Colonic mucosa (tissue), 4 donors: ENCODE data around the gene CNOT2. TPM values are rescaled to one million over a fixed set of nuclear protein-coding genes. Genes with fewer than 3 reads are reported as not detected.

Experiments used
- DNase-seq: peaks from one replicate; pipeline ENCODE4 v3.0.0-alpha.2; 2020
- H3K27ac ChIP-seq: fragments of 200-600 bp; one replicate; pipeline ENCODE4 v1.8.0; 2021
- H3K27me3 ChIP-seq: fragments of 200-600 bp; one replicate; pipeline ENCODE4 v1.8.0; 2021
- H3K36me3 ChIP-seq: fragments of 200-600 bp; one replicate; pipeline ENCODE4 v1.8.0; 2021
- H3K4me1 ChIP-seq: fragments of 200-600 bp; one replicate; pipeline ENCODE4 v1.8.0; 2021; ENCODE audit warnings: mild to moderate bottlenecking
- H3K4me3 ChIP-seq: fragments of 200-600 bp; one replicate; pipeline ENCODE4 v1.8.0; 2021
- H3K9ac ChIP-seq, 2 donors: one replicate each; pipeline ENCODE4 v1.7.0; 2013; ENCODE audit warnings: control low read depth in 2 of 2, low read depth in 2 of 2, low read length in 2 of 2
- H3K9me3 ChIP-seq: fragments of 200-600 bp; one replicate; pipeline ENCODE4 v1.8.0; 2021
- CTCF ChIP-seq: fragments of 200-600 bp; IDR thresholded peaks from one replicate; pipeline ENCODE4 v1.8.0; 2022; ENCODE audit warnings: antibody characterized with exemption, mild to moderate bottlenecking
- intact Hi-C: fragments of 100-400 bp; cut with DNase I; formaldehyde crosslinking; loops from one replicate; pipeline ENCODE4 v1.14.1; 2022
- total RNA-seq, 2 donors: library from RNA; stranded (reverse); fragmentation: NEBNext Ultra II Directional in 1 of 2; extraction: Animal tissue kit (Norgen Biotek cat#: 25700) in 1 of 2; gene quantifications; one replicate each; pipeline ENCODE4 v1.2.1, GENCODE V29; 2021
- donor health status: healthy.
- donor health status: DM: no; HTN: no; CAD: no.
- donor health status: DM: no; HTN: no; CAD: no.

CNOT2 gene
- total RNA-seq, 2 donors from 2014 or later: 55.2 to 80.3 TPM

DNA sequence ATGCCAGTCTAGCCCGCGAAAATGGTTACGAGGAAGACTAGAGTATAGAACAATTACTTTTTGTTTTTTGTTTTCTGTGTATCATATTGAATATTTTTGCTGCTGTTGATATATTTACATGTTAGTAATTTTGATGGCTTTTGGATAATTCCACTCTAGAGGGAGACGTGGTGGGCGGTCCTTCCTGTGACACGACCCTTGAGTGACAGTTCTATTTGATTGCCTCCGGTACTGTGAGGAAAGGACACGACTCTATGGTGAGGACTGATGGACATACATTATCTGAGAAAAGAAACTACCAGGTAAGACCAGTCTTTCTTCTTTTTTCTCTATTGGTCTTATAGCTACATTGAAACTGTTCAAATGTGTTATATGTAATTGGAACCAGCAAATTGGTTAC lies 34.7 kb downstream of the CNOT2 start:
- TF ChIP-seq CTCF: no peak
- DNase-seq: no peak

GRCh38 chr12:70278945-70279344 lies 35.7 kb downstream of the CNOT2 start:
- H3K9me3 ChIP-seq: no peaks in the 10 kb centered on the region
- DNase-seq: no peak
- TF ChIP-seq CTCF: no peak

More for the DNA sequence above, 34.7 kb downstream of the CNOT2 start:
- H3K4me1 ChIP-seq: no peaks in the 10 kb centered on the region
- H3K4me3 ChIP-seq: no peak overlapping the region
- H3K9ac ChIP-seq: no peak overlapping the region
- H3K27me3 ChIP-seq: no peaks in the 10 kb centered on the region
- intact Hi-C loops: no loop called here
- H3K27ac ChIP-seq: no peak overlapping the region
- no peaks in the 10 kb centered on the region for H3K9me3 ChIP-seq
- H3K36me3 ChIP-seq: no peaks in the 10 kb centered on the region

DNA sequence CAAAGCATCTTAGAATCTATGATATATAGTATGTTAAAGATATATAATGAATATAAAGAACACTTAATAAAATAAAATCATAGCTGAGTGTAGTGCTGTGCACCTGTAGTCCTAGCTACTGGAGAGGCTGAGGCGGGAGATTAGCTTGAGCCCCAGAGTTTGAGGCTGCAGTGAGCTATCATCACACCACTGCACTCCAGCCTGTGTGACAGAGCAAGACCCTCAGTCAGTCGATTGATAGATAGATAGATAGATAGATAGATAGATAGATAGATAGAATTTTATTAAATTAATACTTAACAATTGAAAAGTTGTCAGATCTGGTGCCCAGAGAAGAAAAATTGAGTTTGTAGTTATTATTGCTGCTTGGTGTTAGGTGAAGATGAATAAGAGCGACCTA lies 40.0 kb downstream of the CNOT2 start:
- Histone ChIP-seq H3K4me3 (no peak overlapping the region), H3K27ac (no peak overlapping the region), H3K36me3 (peaks cover 3% of the 10 kb centered on the region), H3K9me3 (no peaks in the 10 kb centered on the region), H3K27me3 (no peaks in the 10 kb centered on the region), H3K9ac (no peak overlapping the region), H3K4me1 (no peaks in the 10 kb centered on the region)
- DNase-seq: no peak
- no peak for TF ChIP-seq CTCF
- intact Hi-C loops: no loop called here

More at GRCh38 chr12:70278945-70279344, 35.7 kb downstream of the CNOT2 start:
- Histone ChIP-seq H3K4me1 (no peaks in the 10 kb centered on the region), H3K9ac (no peak overlapping the region), H3K4me3 (no peak overlapping the region), H3K27me3 (no peaks in the 10 kb centered on the region), H3K36me3 (no peaks in the 10 kb centered on the region), H3K27ac (no peak overlapping the region)
- intact Hi-C loops: no loop called here

GRCh38 chr12:70288817-70289216 lies 45.6 kb downstream of the CNOT2 start:
- intact Hi-C loops: no loop called here
- TF ChIP-seq CTCF: no peak

DNA sequence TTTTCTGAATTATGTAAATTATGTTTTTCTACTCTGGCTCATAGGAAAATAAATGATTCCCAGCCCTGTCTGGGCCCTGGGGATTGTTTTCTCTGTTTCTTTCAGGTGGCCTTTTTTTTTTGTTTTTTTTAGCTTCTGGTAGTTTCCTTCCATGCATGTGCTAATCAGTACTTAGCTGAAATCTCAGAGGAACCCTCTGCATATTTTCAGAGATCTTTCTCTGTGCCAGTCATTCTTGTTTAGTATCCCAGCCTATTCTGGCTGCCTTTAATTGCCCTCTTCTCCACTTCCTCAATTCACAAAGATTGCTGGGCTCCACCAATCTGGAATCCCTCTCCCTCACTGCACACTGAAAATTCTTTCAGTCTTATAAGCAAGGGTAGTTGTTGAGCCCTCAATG lies 46.9 kb downstream of the CNOT2 start:
- peaks cover 3% of the 10 kb centered on the region for H3K36me3 ChIP-seq
- TF ChIP-seq CTCF: no peak
- H3K4me3 ChIP-seq: no peak overlapping the region
- no peak overlapping the region for H3K9ac ChIP-seq
- H3K9me3 ChIP-seq: no peaks in the 10 kb centered on the region
- DNase-seq: no peak
- no peak overlapping the region for H3K27ac ChIP-seq
- no peaks in the 10 kb centered on the region for H3K27me3 ChIP-seq
- H3K4me1 ChIP-seq: no peaks in the 10 kb centered on the region
- intact Hi-C loops: no loop called here

More at GRCh38 chr12:70288817-70289216, 45.6 kb downstream of the CNOT2 start:
- H3K27ac ChIP-seq: no peak overlapping the region
- no peak overlapping the region for H3K4me3 ChIP-seq
- H3K36me3 ChIP-seq: peaks cover 3% of the 10 kb centered on the region
- H3K4me1 ChIP-seq: no peaks in the 10 kb centered on the region
- H3K9ac ChIP-seq: no peak overlapping the region
- no peak for DNase-seq
- H3K27me3 ChIP-seq: no peaks in the 10 kb centered on the region
- no peaks in the 10 kb centered on the region for H3K9me3 ChIP-seq
